NB4 (cell line): ENCODE results near the gene NSMCE3.

Experiments used
- CTCF ChIP-seq: IDR thresholded peaks from one replicate; pipeline ENCODE4 v1.5.1; 2012; ENCODE audit warnings: low read depth, low read length
- POLR2A ChIP-seq: IDR thresholded peaks from 2 replicates; pipeline ENCODE4 v1.6.1; 2011; ENCODE audit warnings: mild to moderate bottlenecking; ENCODE audit not compliant: insufficient read length; ENCODE audit errors: extremely low read depth

- no peak for TF ChIP-seq CTCF
- no peak for TF ChIP-seq POLR2A
Observed at GRCh38 chr15:29270976-29271375, 1.4 kb upstream of the NSMCE3 start.
